DND-41 (cell line): ENCODE data around the gene RACGAP1.

Experiments used
- CTCF ChIP-seq: IDR thresholded peaks from 2 replicates; pipeline ENCODE4 v1.5.1; 2012; ENCODE audit warnings: borderline replicate concordance, low read length, moderate library complexity, mild to moderate bottlenecking; ENCODE audit not compliant: poor library complexity, severe bottlenecking; ENCODE audit errors: extremely low read depth
- EZH2 ChIP-seq: IDR thresholded peaks from 3 replicates; pipeline ENCODE4 v1.6.1; 2012; ENCODE audit warnings: borderline replicate concordance, low read depth, mild to moderate bottlenecking, moderate library complexity, low read length, inconsistent platforms; ENCODE audit not compliant: severe bottlenecking

- TF ChIP-seq CTCF (no peak), EZH2 (no peak)
Observed at GRCh38 chr12:50013361-50014147, 11.7 kb downstream of the RACGAP1 start.
